Transverse colon (tissue), 4 donors: ENCODE results near the gene CDH19. TPM values are rescaled to one million over a fixed set of nuclear protein-coding genes. Genes with fewer than 3 reads are reported as not detected.

Source experiments
- DNase-seq: peaks from one replicate; pipeline ENCODE4 v3.0.0-alpha.2; 2019
- H3K27ac ChIP-seq, 4 donors: fragments of 200-600 bp; sonication (generic); 2 replicates each; pipeline ENCODE4 v1.5.1; 2016 to 2018; ENCODE audit warnings: inconsistent platforms in 4 of 4
- H3K27me3 ChIP-seq: fragments of 200-600 bp; sonication (generic); 2 replicates; pipeline ENCODE4 v1.5.1; 2017; ENCODE audit warnings: inconsistent platforms
- H3K36me3 ChIP-seq, 4 donors: fragments of 200-600 bp; sonication (generic); 2 replicates each; pipeline ENCODE4 v1.5.1; 2017 to 2019; ENCODE audit warnings: inconsistent platforms in 4 of 4
- H3K4me1 ChIP-seq, 4 donors: fragments of 200-600 bp; sonication (generic); 2 replicates each; pipeline ENCODE4 v1.5.1; 2017 to 2020; ENCODE audit warnings: inconsistent platforms in 4 of 4
- H3K4me3 ChIP-seq, 4 donors: fragments of 200-600 bp; sonication (generic); 1 replicate in 1 of 4; 2 replicates in 3 of 4; pipeline versions ENCODE4 v1.5.1 to v1.6.1; 2017 to 2019; ENCODE audit warnings: inconsistent platforms in 4 of 4
- H3K9me3 ChIP-seq, 2 donors: fragments of 200-600 bp; sonication (generic); 2 replicates each; pipeline ENCODE4 v1.5.1; 2017 to 2019; ENCODE audit warnings: inconsistent platforms in 2 of 2
- CTCF ChIP-seq, 5 experiments: fragments of 200-600 bp in 3 of 5; fragments of 450-650 bp in 2 of 5; sonication (generic) in 3 of 5; IDR thresholded peaks; 1 replicate in 2 of 5; 2 replicates in 3 of 5; pipeline ENCODE4 v1.5.1; 2016 to 2017; ENCODE audit warnings: antibody characterized with exemption in 5 of 5, inconsistent platforms in 3 of 5, mild to moderate bottlenecking in 2 of 5, moderate library complexity in 1 of 5
- EP300 ChIP-seq: sonication (generic); formaldehyde crosslinking; IDR thresholded peaks from one replicate; pipeline ENCODE4 v1.6.1; 2017; ENCODE audit warnings: antibody characterized with exemption, low read depth
- POLR2A ChIP-seq: fragments of 450-650 bp; IDR thresholded peaks from one replicate; pipeline ENCODE4 v1.6.1; 2016; ENCODE audit warnings: antibody characterized with exemption, mild to moderate bottlenecking, moderate library complexity
- POLR2AphosphoS5 ChIP-seq, 3 donors: sonication (generic); formaldehyde crosslinking; IDR thresholded peaks; one replicate each; pipeline ENCODE4 v1.6.1; 2016; ENCODE audit warnings: antibody characterized with exemption in 3 of 3
- WGBS, 2 donors: methylation state at CpG; one replicate each; pipeline ENCODE4 v1.1.5; 2018; ENCODE audit warnings: low coverage in 1 of 2; 5-methylcytosine and 5-hydroxymethylcytosine counted together
- in situ Hi-C, 4 donors: fragments of 200-750 bp; cut with MboI; loops; one replicate each; pipeline versions ENCODE4 v1.15.0 to v1.15.1; 2017; ENCODE audit warnings: low sequenced_read_pairs in 3 of 4, low pct_ligation_motif_present in 1 of 4, low pct_unique_long_range_greater_than_20kb in 1 of 4
- intact Hi-C: fragments of 100-400 bp; cut with DNase I; formaldehyde crosslinking; loops from one replicate; pipeline ENCODE4 v1.15.1; 2023; ENCODE audit warnings: low total_unique reads
- total RNA-seq, 4 donors: library from RNA; depleted of rRNA; stranded (reverse); fragments of >200 nt; gene quantifications; one replicate each; pipeline ENCODE4 v1.1.0, GENCODE V29; 2016

CDH19 gene
- total RNA-seq, 4 donors from 2014 or later, result 8.2 to 57.1 (median 8.7) TPM

DNA sequence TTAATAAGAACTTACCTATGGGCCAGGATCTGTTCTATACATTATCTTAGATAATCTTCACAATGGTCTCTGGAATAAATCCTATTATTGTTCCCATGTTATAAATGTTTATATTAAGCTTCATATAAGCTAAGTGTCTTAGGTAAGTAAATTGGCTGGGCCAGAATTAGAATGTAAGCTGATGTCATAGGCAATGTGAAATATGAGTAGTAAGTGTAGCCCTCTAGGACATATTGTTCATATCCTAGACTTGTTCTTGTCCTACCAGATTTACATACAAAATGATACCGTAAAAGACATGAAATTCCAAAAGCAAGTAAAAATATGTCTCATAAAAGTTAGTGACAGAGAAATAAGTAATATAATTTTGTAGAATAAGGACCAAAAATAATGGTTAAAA lies 89.9 kb downstream of the CDH19 start:
- Histone ChIP-seq H3K36me3 (no peaks in the 10 kb centered on the region), H3K27me3 (no peaks in the 10 kb centered on the region), H3K4me1 (no peaks in the 10 kb centered on the region), H3K4me3 (no peak overlapping the region), H3K9me3 (no peaks in the 10 kb centered on the region), H3K27ac (no peak overlapping the region)
- DNase-seq, result no peak
- in situ Hi-C loops, result no loop called here
- TF ChIP-seq EP300, result no peak
- no peak for TF ChIP-seq POLR2A
- TF ChIP-seq CTCF (IDR thresholded peaks at IDR 0.05), result no peak
- no peak for TF ChIP-seq POLR2AphosphoS5 (IDR thresholded peaks at IDR 0.05)
- intact Hi-C loops, result no loop called here
- 69 to 100% methylated on average over 1 of the region's 1 CpG for WGBS, 2 donors

DNA sequence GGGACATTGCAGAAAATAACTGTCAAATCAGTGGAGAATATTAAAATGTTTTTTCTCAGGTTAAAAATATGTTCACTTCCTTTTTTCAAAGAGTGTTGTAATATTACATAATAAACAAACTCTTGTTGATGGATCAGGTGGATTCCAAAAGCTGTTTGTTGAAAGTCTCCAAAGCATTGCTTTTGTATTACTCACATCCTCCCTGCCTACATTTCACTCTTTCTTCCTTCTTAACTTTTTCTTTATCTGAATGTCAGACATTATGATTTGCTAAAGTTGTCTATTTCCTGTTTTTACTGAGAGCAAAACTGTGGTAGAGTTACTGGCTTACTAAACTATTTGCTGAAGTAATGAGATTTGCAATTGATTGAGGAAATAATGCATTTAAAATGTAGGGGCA lies 92.1 kb downstream of the CDH19 start:
- H3K9me3 ChIP-seq, result no peaks in the 10 kb centered on the region
- intact Hi-C loops, result no loop called here
- H3K27ac ChIP-seq, result no peak overlapping the region
- in situ Hi-C loops, result no loop called here
- no peak for DNase-seq
- H3K36me3 ChIP-seq, result no peaks in the 10 kb centered on the region
- H3K4me3 ChIP-seq, result no peak overlapping the region
- TF ChIP-seq POLR2A (no peak), EP300 (no peak), CTCF (IDR thresholded peaks at IDR 0.05) (no peak), POLR2AphosphoS5 (IDR thresholded peaks at IDR 0.05) (no peak)
- no peaks in the 10 kb centered on the region for H3K27me3 ChIP-seq
- no peaks in the 10 kb centered on the region for H3K4me1 ChIP-seq

DNA sequence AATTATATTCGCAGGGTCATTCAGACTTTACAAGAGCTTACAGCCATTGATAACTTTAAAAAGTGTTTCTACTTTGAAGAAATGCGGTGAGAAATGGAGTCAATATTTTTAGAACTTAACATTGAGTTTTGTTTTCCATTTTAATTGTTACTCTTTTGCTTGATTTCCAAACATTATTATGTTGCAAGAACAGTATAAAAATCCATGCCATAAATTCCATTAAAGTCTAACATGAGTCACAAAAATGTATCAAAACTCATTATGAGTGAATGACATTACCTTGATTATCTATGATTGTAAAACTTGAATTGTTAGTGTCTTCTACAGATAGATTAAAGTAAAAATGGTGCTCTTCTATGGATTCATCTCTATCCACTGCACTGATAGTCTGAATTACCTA lies 92.6 kb downstream of the CDH19 start:
- no peaks in the 10 kb centered on the region for H3K36me3 ChIP-seq
- H3K27ac ChIP-seq, result no peak overlapping the region
- H3K4me1 ChIP-seq, result no peaks in the 10 kb centered on the region
- TF ChIP-seq POLR2A, result no peak
- no peak for TF ChIP-seq POLR2AphosphoS5 (IDR thresholded peaks at IDR 0.05)
- no peak for TF ChIP-seq EP300
- TF ChIP-seq CTCF (IDR thresholded peaks at IDR 0.05), result no peak
- in situ Hi-C loops, result no loop called here
- 72 to 87% methylated on average over 2 of the region's 2 CpGs for WGBS, 2 donors
- H3K27me3 ChIP-seq, result no peaks in the 10 kb centered on the region
- no peaks in the 10 kb centered on the region for H3K9me3 ChIP-seq
- H3K4me3 ChIP-seq, result no peak overlapping the region
- intact Hi-C loops, result no loop called here
- DNase-seq, result no peak

GRCh38 chr18:66510357-66511045 lies 93.4 kb downstream of the CDH19 start:
- in situ Hi-C loops, result no loop called here
- Histone ChIP-seq H3K4me1 (no peaks in the 10 kb centered on the region), H3K36me3 (no peaks in the 10 kb centered on the region), H3K27me3 (no peaks in the 10 kb centered on the region), H3K9me3 (no peaks in the 10 kb centered on the region), H3K27ac (no peak overlapping the region), H3K4me3 (no peak overlapping the region)
- intact Hi-C loops, result no loop called here
- TF ChIP-seq EP300 (no peak), POLR2AphosphoS5 (IDR thresholded peaks at IDR 0.05) (no peak), POLR2A (no peak), CTCF (IDR thresholded peaks at IDR 0.05) (no peak)
- 52 to 56% methylated on average over 5 of the region's 5 CpGs for WGBS, 2 donors
- DNase-seq, result no peak
